ENCODE measurements around the gene BACE2.
A peak's percentile ranks its signal among the peaks of the same experiment; 100 is the strongest.
"Not testable (repeated sequence)": the region's sequence is repeated elsewhere in the genome, so short reads cannot be mapped to it uniquely, and the experiment has no call there.

The BACE2 gene

GRCh38 chr21:41185802-41186201 is 17.8 kb downstream of the BACE2 start:
- DNase-seq (ENCODE audit: low spot score) = no peak

- no peak for DNase-seq (ENCODE audit: low spot score)
These were observed 19.0 kb downstream of the BACE2 start for GRCh38 chr21:41186755-41187536.

- no peak for DNase-seq (ENCODE audit: low spot score)
These were observed 19.6 kb downstream of the BACE2 start for GRCh38 chr21:41187537-41188025.

- no peak for DNase-seq (ENCODE audit: low spot score)
These were observed 20.7 kb downstream of the BACE2 start for GRCh38 chr21:41188486-41189149.

- no peak for DNase-seq (ENCODE audit: low spot score)
These were observed 21.3 kb downstream of the BACE2 start for GRCh38 chr21:41189150-41189745.

- not testable (repeated sequence) for DNase-seq (ENCODE audit: low spot score)
These were observed 24.6 kb downstream of the BACE2 start for GRCh38 chr21:41192552-41192951.

- DNase-seq (ENCODE audit: low spot score) = no peak
These were observed 27.4 kb downstream of the BACE2 start for GRCh38 chr21:41195311-41195710.

GRCh38 chr21:41196993-41197392 is 29.0 kb downstream of the BACE2 start:
- no peak for DNase-seq (ENCODE audit: low spot score)

- no peak for DNase-seq (ENCODE audit: low spot score)
These were observed 29.6 kb downstream of the BACE2 start for GRCh38 chr21:41197582-41197981.

- not testable (repeated sequence) for DNase-seq (ENCODE audit: low spot score)
These were observed 30.7 kb downstream of the BACE2 start for GRCh38 chr21:41198647-41199046.

GRCh38 chr21:41199123-41199522 is 31.2 kb downstream of the BACE2 start:
- no peak for DNase-seq (ENCODE audit: low spot score)

GRCh38 chr21:41199588-41199987 is 31.6 kb downstream of the BACE2 start:
- no peak for DNase-seq (ENCODE audit: low spot score)

- DNase-seq (ENCODE audit: low spot score) = no peak
These were observed 33.4 kb downstream of the BACE2 start for GRCh38 chr21:41201385-41201784.

GRCh38 chr21:41204736-41205135 is 36.8 kb downstream of the BACE2 start:
- DNase-seq (ENCODE audit: low spot score) = no peak

GRCh38 chr21:41207401-41208375 is 39.7 kb downstream of the BACE2 start:
- DNase-seq (ENCODE audit: low spot score) = peak; percentile 56

GRCh38 chr21:41208376-41208763 is 40.4 kb downstream of the BACE2 start:
- peak; percentile 29 for DNase-seq (ENCODE audit: low spot score)

GRCh38 chr21:41209016-41209619 is 41.2 kb downstream of the BACE2 start:
- DNase-seq (ENCODE audit: low spot score) = peak; percentile 54

GRCh38 chr21:41210426-41211059 is 42.6 kb downstream of the BACE2 start:
- DNase-seq (ENCODE audit: low spot score) = no peak

- DNase-seq (ENCODE audit: low spot score) = no peak
These were observed 43.3 kb downstream of the BACE2 start for GRCh38 chr21:41211060-41211805.

GRCh38 chr21:41213021-41213420 is 45.1 kb downstream of the BACE2 start:
- DNase-seq (ENCODE audit: low spot score) = no peak
